Esophagus muscularis mucosa (tissue), 4 donors: ENCODE results near the gene DAW1. TPM values are rescaled to one million over a fixed set of nuclear protein-coding genes. Genes with fewer than 3 reads are reported as not detected.

ENCODE experiments used
- DNase-seq: peaks from one replicate; pipeline ENCODE4 v3.0.0-alpha.2; 2017; ENCODE audit errors: extremely low spot score
- H3K27ac ChIP-seq, 4 donors: fragments of 200-600 bp; sonication (generic); replicated peaks in 1 of 4; 1 replicate in 3 of 4; 2 replicates in 1 of 4; pipeline ENCODE4 v1.5.1; 2016 to 2019; ENCODE audit warnings: mild to moderate bottlenecking in 1 of 4
- H3K27me3 ChIP-seq, 4 donors: fragments of 200-600 bp; sonication (generic); one replicate each; pipeline versions ENCODE4 v1.5.1 to v1.6.0; 2016 to 2019
- H3K36me3 ChIP-seq, 4 donors: fragments of 200-600 bp; sonication (generic); one replicate each; pipeline ENCODE4 v1.5.1; 2016 to 2019
- H3K4me1 ChIP-seq, 4 donors: fragments of 200-600 bp; sonication (generic); one replicate each; pipeline ENCODE4 v1.5.1; 2016 to 2019
- H3K4me3 ChIP-seq, 4 donors: fragments of 200-600 bp; sonication (generic); 1 replicate in 2 of 4; 2 replicates in 2 of 4; pipeline ENCODE4 v1.5.1; 2016 to 2019; ENCODE audit warnings: mild to moderate bottlenecking in 4 of 4, moderate library complexity in 1 of 4
- H3K9me3 ChIP-seq, 4 donors: fragments of 200-600 bp; sonication (generic); 1 replicate in 3 of 4; 2 replicates in 1 of 4; pipeline ENCODE4 v1.5.1; 2016 to 2019
- EP300 ChIP-seq: sonication (generic); formaldehyde crosslinking; IDR thresholded peaks from one replicate; pipeline ENCODE4 v1.6.1; 2017; ENCODE audit warnings: antibody characterized with exemption
- POLR2A ChIP-seq: fragments of 450-650 bp; IDR thresholded peaks from one replicate; pipeline ENCODE4 v1.6.1; 2017; ENCODE audit warnings: antibody characterized with exemption, moderate library complexity, mild to moderate bottlenecking, low read depth
- POLR2AphosphoS5 ChIP-seq, 2 donors: sonication (generic); formaldehyde crosslinking; IDR thresholded peaks; one replicate each; pipeline ENCODE4 v1.6.1; 2017; ENCODE audit warnings: antibody characterized with exemption in 2 of 2
- WGBS: methylation state at CpG from one replicate; pipeline ENCODE4 v1.1.5; 2018; 5-methylcytosine and 5-hydroxymethylcytosine counted together
- intact Hi-C: fragments of 100-400 bp; cut with DNase I; formaldehyde crosslinking; loops from one replicate; pipeline ENCODE4 v1.15.1; 2023
- total RNA-seq, 4 donors: library from RNA; depleted of rRNA; stranded (reverse); fragments of >200 nt; gene quantifications; one replicate each; pipeline versions ENCODE4 v1.1.0 to v1.2.1, GENCODE V29; 2016
- TF ChIP-seq, protein P1 (sequence below), 3 experiments: fragments of 200-600 bp in 2 of 3; fragments of 450-650 bp in 1 of 3; sonication (generic) in 2 of 3; IDR thresholded peaks; one replicate each; pipeline ENCODE4 v1.5.1; 2017 to 2019; ENCODE audit warnings: antibody characterized with exemption in 3 of 3, mild to moderate bottlenecking in 2 of 3, moderate library complexity in 1 of 3

The DAW1 gene
- total RNA-seq, 4 donors from 2014 or later: 0.26 to 0.33 TPM; not detected in 2

DNA sequence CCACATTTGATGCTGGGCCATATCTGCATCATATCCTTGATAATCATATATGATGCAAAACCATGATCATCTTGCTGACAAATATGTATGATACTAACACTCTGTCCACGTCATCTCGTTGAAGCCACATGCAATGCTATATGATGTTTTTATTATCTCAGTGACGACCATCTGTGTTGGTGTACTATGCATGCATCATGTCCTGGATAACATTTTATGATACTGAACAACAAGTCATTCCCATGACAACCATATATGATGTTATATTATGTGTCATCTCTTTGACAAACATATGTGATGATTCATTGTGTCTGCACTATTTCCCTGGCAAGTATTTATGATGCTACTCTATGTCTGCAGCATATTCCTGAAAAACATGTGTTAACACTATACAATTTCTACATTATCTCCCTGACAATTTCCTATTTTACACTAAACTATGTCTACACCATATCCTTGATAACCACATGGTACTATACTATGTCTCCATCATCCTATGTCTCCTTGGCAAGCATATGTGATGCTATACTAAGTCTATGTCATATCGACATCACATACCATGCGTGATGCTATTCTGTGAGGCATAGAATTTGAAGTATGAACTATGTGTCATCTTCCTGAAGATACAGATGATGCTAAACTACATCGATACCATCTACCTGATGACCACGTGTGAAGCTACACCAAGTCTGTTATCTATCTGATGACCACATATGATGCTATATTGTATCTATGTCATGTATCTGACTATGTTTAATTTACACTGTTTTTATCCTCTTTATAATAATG is 37.0 kb downstream of the DAW1 start:
- Histone ChIP-seq H3K9me3 (no peaks in the 10 kb centered on the region), H3K4me1 (no peaks in the 10 kb centered on the region), H3K27ac (no peak overlapping the region), H3K36me3 (no peaks in the 10 kb centered on the region), H3K4me3 (no peak overlapping the region), H3K27me3 (no peaks in the 10 kb centered on the region)
- TF ChIP-seq POLR2AphosphoS5 (IDR thresholded peaks at IDR 0.05): no peak
- TF ChIP-seq EP300: no peak
- TF ChIP-seq POLR2A: no peak
- no peak for DNase-seq
- 75% methylated on average over 7 of the region's 7 CpGs for WGBS
- intact Hi-C loops: no loop called here

DNA sequence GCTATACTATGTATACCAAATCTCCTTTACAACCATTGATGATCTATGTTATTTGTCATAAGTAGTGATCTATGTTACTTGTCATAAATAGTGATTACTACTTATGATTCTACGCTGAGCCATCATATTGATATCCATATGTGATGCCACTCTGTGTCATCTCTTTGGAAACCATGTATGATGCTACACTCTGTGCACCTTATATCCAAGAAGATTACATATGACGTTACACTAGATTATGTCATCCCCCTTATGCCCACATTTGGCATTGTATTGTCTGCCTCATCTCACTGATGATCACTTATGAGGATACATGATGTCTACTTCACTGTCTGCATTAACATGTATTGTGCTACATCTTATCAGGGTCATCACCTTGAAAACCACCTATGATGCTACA is 42.9 kb downstream of the DAW1 start:
- Histone ChIP-seq H3K4me1 (no peaks in the 10 kb centered on the region), H3K4me3 (no peak overlapping the region), H3K9me3 (no peaks in the 10 kb centered on the region), H3K27me3 (no peaks in the 10 kb centered on the region), H3K36me3 (no peaks in the 10 kb centered on the region), H3K27ac (no peak overlapping the region)
- intact Hi-C loops: no loop called here
- no peak for TF ChIP-seq POLR2AphosphoS5 (IDR thresholded peaks at IDR 0.05)
- no peak for TF ChIP-seq EP300
- TF ChIP-seq, protein P1, sequence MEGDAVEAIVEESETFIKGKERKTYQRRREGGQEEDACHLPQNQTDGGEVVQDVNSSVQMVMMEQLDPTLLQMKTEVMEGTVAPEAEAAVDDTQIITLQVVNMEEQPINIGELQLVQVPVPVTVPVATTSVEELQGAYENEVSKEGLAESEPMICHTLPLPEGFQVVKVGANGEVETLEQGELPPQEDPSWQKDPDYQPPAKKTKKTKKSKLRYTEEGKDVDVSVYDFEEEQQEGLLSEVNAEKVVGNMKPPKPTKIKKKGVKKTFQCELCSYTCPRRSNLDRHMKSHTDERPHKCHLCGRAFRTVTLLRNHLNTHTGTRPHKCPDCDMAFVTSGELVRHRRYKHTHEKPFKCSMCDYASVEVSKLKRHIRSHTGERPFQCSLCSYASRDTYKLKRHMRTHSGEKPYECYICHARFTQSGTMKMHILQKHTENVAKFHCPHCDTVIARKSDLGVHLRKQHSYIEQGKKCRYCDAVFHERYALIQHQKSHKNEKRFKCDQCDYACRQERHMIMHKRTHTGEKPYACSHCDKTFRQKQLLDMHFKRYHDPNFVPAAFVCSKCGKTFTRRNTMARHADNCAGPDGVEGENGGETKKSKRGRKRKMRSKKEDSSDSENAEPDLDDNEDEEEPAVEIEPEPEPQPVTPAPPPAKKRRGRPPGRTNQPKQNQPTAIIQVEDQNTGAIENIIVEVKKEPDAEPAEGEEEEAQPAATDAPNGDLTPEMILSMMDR (IDR thresholded peaks at IDR 0.05): no peak
- no peak for TF ChIP-seq POLR2A
- DNase-seq: no peak
- WGBS: 73% methylated on average over 2 of the region's 2 CpGs

DNA sequence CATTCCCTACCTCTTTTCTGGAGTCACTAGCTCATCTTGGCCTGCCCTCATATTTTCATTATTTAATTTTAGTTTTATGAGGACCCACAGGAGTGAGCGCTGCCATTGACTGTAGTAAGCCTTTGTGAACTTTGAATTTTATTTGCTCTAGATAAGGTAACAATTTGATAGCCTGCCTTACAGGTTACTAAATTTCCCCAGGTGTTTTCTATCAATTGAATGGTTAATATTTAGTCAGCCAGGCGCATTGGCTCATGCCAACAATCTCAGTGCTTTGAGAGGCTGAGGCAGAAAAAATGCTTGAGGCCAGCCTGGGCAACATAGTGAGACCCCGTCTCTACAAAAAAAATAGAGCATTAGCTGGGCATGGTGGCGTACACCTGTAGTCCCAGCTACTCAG is 50.2 kb downstream of the DAW1 start:
- Histone ChIP-seq H3K36me3 (no peaks in the 10 kb centered on the region), H3K9me3 (peaks cover 0 to under 1% (median 0%) of the 10 kb centered on the region in 4 donors), H3K27ac (no peak overlapping the region), H3K27me3 (no peaks in the 10 kb centered on the region), H3K4me1 (no peaks in the 10 kb centered on the region), H3K4me3 (no peak overlapping the region)
- intact Hi-C loops: no loop called here
- no peak for DNase-seq
- TF ChIP-seq POLR2A (no peak), POLR2AphosphoS5 (IDR thresholded peaks at IDR 0.05) (no peak), EP300 (no peak)
- TF ChIP-seq, protein P1 (IDR thresholded peaks at IDR 0.05): no peak
- 82% methylated on average over 4 of the region's 4 CpGs for WGBS

DNA sequence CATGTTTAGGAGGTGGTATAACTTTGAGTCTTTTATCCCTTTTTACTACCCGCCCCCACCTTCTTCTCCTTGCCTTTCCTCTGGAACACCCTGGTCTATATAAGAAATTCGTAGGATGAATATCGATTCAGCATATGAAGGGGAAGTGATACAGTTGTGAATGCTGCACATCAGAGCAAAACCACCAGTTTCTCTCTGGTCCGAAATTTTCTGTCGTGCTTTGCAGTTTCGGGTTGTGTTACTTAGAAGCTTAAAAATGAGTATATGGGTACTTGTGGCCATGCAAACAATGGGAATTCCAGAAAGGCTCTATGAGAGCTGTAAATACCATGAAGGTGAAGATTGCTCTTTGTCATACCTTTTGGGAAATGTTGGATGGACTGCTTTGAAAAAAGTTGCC is 60.6 kb downstream of the DAW1 start:
- no peak overlapping the region for H3K27ac ChIP-seq
- no peak overlapping the region for H3K4me3 ChIP-seq
- H3K4me1 ChIP-seq: no peaks in the 10 kb centered on the region
- no peak for DNase-seq
- 85% methylated on average over 6 of the region's 6 CpGs for WGBS
- intact Hi-C loops: no loop called here
- no peak for TF ChIP-seq POLR2A
- TF ChIP-seq EP300: no peak
- no peak for TF ChIP-seq POLR2AphosphoS5 (IDR thresholded peaks at IDR 0.05)
- TF ChIP-seq, protein P1 (IDR thresholded peaks at IDR 0.05): no peak
- no peaks in the 10 kb centered on the region for H3K36me3 ChIP-seq
- H3K9me3 ChIP-seq: peaks cover 0 to 12% (median 5%) of the 10 kb centered on the region in 4 donors
- H3K27me3 ChIP-seq: no peaks in the 10 kb centered on the region

DNA sequence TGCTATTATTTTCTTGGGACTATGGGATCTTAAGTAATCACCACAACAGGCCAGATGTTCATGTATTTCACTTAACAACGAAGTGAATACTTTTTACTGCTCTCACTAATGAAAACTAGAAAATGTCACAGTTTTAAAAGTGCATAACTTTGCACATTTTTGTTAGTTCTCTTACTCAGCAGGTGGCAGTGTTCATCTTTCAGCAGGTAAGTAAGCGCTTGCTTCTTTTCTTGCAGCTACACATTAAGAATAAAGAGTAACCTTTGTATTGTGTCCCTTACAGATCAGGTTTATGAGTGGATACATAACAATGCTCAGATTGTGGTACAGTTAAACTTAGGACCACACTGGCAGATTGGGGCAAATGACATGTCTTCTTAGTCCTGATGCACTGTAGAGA is 61.0 kb downstream of the DAW1 start:
- intact Hi-C loops: no loop called here
- Histone ChIP-seq H3K27me3 (no peaks in the 10 kb centered on the region), H3K27ac (no peak overlapping the region), H3K9me3 (peaks cover 0 to 8% (median 3%) of the 10 kb centered on the region in 4 donors), H3K4me3 (no peak overlapping the region), H3K4me1 (no peaks in the 10 kb centered on the region), H3K36me3 (no peaks in the 10 kb centered on the region)
- no peak for TF ChIP-seq POLR2A
- TF ChIP-seq, protein P1 (IDR thresholded peaks at IDR 0.05): no peak
- no peak for TF ChIP-seq EP300
- TF ChIP-seq POLR2AphosphoS5 (IDR thresholded peaks at IDR 0.05): no peak
- WGBS: 67% methylated on average over 2 of the region's 2 CpGs
- no peak for DNase-seq
